NT2/D1 (cell line): ENCODE data around the gene ATP5PO.

ENCODE experiments used
- DNase-seq: peaks from one replicate; pipeline ENCODE4 v3.0.0-alpha.2; 2011; ENCODE audit warnings: low read depth, low spot score
- H3K27me3 ChIP-seq: 2 replicates; pipeline ENCODE4 v1.6.0; 2011; ENCODE audit warnings: mild to moderate bottlenecking; ENCODE audit not compliant: insufficient read length, insufficient read depth
- H3K36me3 ChIP-seq: 2 replicates; pipeline ENCODE4 v1.6.1; 2011; ENCODE audit warnings: mild to moderate bottlenecking, low read length, mixed read lengths; ENCODE audit not compliant: insufficient read depth, insufficient read length
- H3K4me1 ChIP-seq: 2 replicates; pipeline ENCODE4 v1.5.1; 2011; ENCODE audit not compliant: insufficient read depth, insufficient read length
- H3K4me3 ChIP-seq: 2 replicates; pipeline ENCODE4 v1.5.1; 2011; ENCODE audit warnings: low read depth; ENCODE audit not compliant: insufficient read length
- H3K9ac ChIP-seq: 2 replicates; pipeline ENCODE4 v1.6.0; 2011; ENCODE audit warnings: low read depth; ENCODE audit not compliant: insufficient read length
- H3K9me3 ChIP-seq: 2 replicates; pipeline ENCODE4 v1.5.1; 2011; ENCODE audit warnings: mild to moderate bottlenecking, low read length; ENCODE audit not compliant: insufficient read depth
- SUZ12 ChIP-seq: IDR thresholded peaks from 2 replicates; pipeline ENCODE4 v1.6.1; 2011; ENCODE audit not compliant: insufficient read length, insufficient read depth; ENCODE audit errors: extremely low read depth
- YY1 ChIP-seq: IDR thresholded peaks from 2 replicates; pipeline ENCODE4 v1.6.1; 2011; ENCODE audit not compliant: insufficient read length, insufficient read depth
- ZNF274 ChIP-seq: IDR thresholded peaks from 2 replicates; pipeline ENCODE4 v1.6.1; 2011; ENCODE audit warnings: mild to moderate bottlenecking, low read depth, low read length

The ATP5PO gene

GRCh38 chr21:33857846-33858666 lies 57.5 kb downstream of the ATP5PO start:
- H3K4me3 ChIP-seq: no peak overlapping the region
- no peaks in the 10 kb centered on the region for H3K36me3 ChIP-seq
- TF ChIP-seq YY1 (no peak), SUZ12 (no peak), ZNF274 (no peak)
- no peaks in the 10 kb centered on the region for H3K27me3 ChIP-seq
- peaks cover 19% of the 10 kb centered on the region for H3K4me1 ChIP-seq
- H3K9me3 ChIP-seq: no peaks in the 10 kb centered on the region
- H3K9ac ChIP-seq: no peak overlapping the region
- DNase-seq: no peak

GRCh38 chr21:33856893-33857527 lies 58.6 kb downstream of the ATP5PO start:
- H3K9ac ChIP-seq: no peak overlapping the region
- DNase-seq: no peak
- no peaks in the 10 kb centered on the region for H3K36me3 ChIP-seq
- peaks cover 19% of the 10 kb centered on the region for H3K4me1 ChIP-seq
- TF ChIP-seq SUZ12 (no peak), ZNF274 (no peak), YY1 (no peak)
- H3K27me3 ChIP-seq: no peaks in the 10 kb centered on the region
- H3K4me3 ChIP-seq: no peak overlapping the region
- H3K9me3 ChIP-seq: no peaks in the 10 kb centered on the region

- DNase-seq: no peak
Observed at GRCh38 chr21:33855190-33855589, 60.4 kb downstream of the ATP5PO start.

GRCh38 chr21:33854604-33855003 lies 61.0 kb downstream of the ATP5PO start:
- Histone ChIP-seq H3K4me3 (no peak overlapping the region), H3K4me1 (peaks cover 19% of the 10 kb centered on the region), H3K9me3 (no peaks in the 10 kb centered on the region), H3K9ac (no peak overlapping the region), H3K36me3 (no peaks in the 10 kb centered on the region), H3K27me3 (no peaks in the 10 kb centered on the region)
- no peak for TF ChIP-seq SUZ12
- TF ChIP-seq YY1: no peak
- no peak for TF ChIP-seq ZNF274
- no peak for DNase-seq

More at GRCh38 chr21:33855190-33855589, 60.4 kb downstream of the ATP5PO start:
- Histone ChIP-seq H3K27me3 (no peaks in the 10 kb centered on the region), H3K4me1 (peaks cover 19% of the 10 kb centered on the region), H3K9ac (no peak overlapping the region), H3K36me3 (no peaks in the 10 kb centered on the region), H3K4me3 (no peak overlapping the region), H3K9me3 (no peaks in the 10 kb centered on the region)
- no peak for TF ChIP-seq ZNF274
- no peak for TF ChIP-seq YY1
- TF ChIP-seq SUZ12: no peak
